Measurements from ENCODE around the gene DRP2. TPM values are rescaled to one million over a fixed set of nuclear protein-coding genes. Genes with fewer than 3 reads are reported as not detected.

DRP2 gene, protein sequence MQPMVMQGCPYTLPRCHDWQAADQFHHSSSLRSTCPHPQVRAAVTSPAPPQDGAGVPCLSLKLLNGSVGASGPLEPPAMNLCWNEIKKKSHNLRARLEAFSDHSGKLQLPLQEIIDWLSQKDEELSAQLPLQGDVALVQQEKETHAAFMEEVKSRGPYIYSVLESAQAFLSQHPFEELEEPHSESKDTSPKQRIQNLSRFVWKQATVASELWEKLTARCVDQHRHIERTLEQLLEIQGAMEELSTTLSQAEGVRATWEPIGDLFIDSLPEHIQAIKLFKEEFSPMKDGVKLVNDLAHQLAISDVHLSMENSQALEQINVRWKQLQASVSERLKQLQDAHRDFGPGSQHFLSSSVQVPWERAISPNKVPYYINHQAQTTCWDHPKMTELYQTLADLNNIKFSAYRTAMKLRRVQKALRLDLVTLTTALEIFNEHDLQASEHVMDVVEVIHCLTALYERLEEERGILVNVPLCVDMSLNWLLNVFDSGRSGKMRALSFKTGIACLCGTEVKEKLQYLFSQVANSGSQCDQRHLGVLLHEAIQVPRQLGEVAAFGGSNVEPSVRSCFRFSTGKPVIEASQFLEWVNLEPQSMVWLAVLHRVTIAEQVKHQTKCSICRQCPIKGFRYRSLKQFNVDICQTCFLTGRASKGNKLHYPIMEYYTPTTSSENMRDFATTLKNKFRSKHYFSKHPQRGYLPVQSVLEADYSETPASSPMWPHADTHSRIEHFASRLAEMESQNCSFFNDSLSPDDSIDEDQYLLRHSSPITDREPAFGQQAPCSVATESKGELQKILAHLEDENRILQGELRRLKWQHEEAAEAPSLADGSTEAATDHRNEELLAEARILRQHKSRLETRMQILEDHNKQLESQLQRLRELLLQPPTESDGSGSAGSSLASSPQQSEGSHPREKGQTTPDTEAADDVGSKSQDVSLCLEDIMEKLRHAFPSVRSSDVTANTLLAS
- total RNA-seq: under 0.01 and 0.09 TPM in 2 replicates

DNA sequence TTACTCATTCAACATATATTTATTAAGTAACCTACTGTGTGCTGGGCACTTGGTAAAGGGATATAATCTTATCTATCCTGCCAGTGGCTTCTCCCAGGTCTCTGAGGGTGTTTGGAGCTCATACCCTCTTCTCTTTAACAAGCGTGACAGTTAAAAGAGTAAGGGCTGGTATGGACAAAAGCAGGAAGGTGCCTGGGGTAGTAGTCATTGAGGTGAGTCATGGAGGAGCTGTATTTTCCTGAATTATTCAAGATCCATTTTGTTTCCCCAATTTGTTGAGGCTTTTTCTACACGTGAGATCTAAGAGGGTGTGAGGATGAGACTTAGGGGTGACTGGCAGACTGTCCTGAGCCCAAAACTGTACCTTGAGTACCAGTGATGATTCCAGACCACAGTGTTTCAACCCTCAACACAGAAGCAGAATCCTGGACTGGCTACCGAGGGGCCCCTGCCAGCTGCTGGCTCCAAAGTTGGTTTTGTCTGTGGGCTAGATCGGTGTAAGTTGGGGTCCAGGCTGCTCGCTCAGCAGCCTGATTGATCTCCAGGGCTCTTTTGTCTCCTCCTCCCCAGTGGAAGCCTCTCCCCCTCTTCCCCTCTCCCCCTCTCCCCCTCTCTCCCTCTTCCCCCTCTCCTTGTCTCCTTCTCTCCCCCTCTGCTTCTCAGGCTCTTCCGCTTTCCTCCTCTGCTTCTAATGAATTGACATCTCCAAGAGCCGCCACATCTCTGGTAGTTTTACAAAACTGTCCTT lies at the start of gene DRP2:
TSS of gene DRP2 (plus strand) at position 671 of the 748 bp plus-strand sequence. CDS start 11,862 bp downstream, outside the sequence.

DNA sequence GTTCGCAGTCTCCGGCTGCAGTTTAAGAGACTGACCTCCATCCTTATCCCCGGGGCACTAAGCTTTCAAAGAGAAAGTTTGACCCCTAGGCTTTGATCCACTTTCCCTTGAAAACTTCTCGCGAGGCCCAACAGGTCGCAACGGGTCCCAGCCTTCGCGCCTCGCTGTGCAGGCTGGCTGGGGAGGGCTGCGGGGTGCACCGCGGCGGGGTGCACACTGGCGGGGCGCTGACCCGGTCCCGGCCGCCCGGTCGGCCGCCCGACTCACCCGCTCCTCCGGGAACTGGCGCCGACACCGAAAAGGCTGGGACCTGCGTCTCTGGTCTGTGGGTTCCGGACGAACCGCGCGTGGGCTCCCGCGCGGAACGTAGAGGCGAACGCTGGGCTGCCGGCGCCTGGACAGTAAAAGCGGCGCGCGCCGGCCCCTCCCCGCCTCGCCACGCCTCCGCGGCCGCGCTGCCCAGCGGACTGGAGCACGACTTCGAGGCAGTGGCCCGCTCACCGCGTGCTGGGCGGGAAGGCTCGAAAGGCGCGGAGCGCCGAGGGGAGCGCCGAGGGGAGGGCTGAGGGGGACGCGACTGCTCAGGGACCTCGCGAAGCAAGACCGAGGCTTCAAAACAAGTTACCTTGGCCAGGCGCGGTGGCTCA lies 71.5 kb downstream of the DRP2 start, which contains the start of gene TAF7L:
TSS of gene TAF7L (minus strand) at position 378 of the 647 bp plus-strand sequence. CDS start 3,791 bp downstream, outside the sequence.

Other genes starting within 250 kb of the DRP2 start
- 8.6 and 9.7 TPM in 2 replicates for gene TRMT2B, start 167.7 kb upstream of the DRP2 start, total RNA-seq
- gene TMEM35A, start 140.9 kb upstream of the DRP2 start, total RNA-seq: 0.51 and 0.56 TPM in 2 replicates
- 11.9 and 16.1 TPM in 2 replicates for gene CENPI, start 121.6 kb upstream of the DRP2 start, total RNA-seq
- not detected in 2 replicates for gene TAF7L, start 71.5 kb downstream of the DRP2 start, total RNA-seq
- gene TIMM8A, start 129.0 kb downstream of the DRP2 start, total RNA-seq: 5.0 and 9.0 TPM in 2 replicates
- gene BTK, start 166.4 kb downstream of the DRP2 start, total RNA-seq: 0.23 TPM in 1 of 2 replicates, not detected in the other
- 548 and 1,383 TPM in 2 replicates for gene RPL36A, start 171.2 kb downstream of the DRP2 start, total RNA-seq
- gene GLA, start 188.1 kb downstream of the DRP2 start, total RNA-seq: 34.4 and 46.2 TPM in 2 replicates
- gene HNRNPH2, start 188.4 kb downstream of the DRP2 start, total RNA-seq: 47.9 and 48.4 TPM in 2 replicates